Neuronal stem cell (in vitro differentiated cells): ENCODE measurements around the gene PGLYRP4.

Experiments
- DNase-seq: peaks from one replicate; pipeline ENCODE4 v3.0.0-alpha.2; 2013; ENCODE audit warnings: low spot score
- H2AFZ ChIP-seq: one replicate; pipeline ENCODE4 v1.6.1; 2013; ENCODE audit warnings: mild to moderate bottlenecking, low read length, inconsistent platforms
- H2AK5ac ChIP-seq: 2 replicates; pipeline ENCODE4 v1.6.1; 2013; ENCODE audit warnings: low read depth, mild to moderate bottlenecking, inconsistent platforms, low read length, moderate library complexity, mixed read lengths
- H2BK120ac ChIP-seq: 2 replicates; pipeline ENCODE4 v1.6.1; 2013; ENCODE audit warnings: low read depth, mild to moderate bottlenecking, inconsistent platforms, low read length, moderate library complexity, mixed read lengths
- H2BK12ac ChIP-seq: one replicate; pipeline ENCODE4 v1.6.1; 2013; ENCODE audit warnings: low read length, inconsistent platforms
- H2BK15ac ChIP-seq: 2 replicates; pipeline ENCODE4 v1.6.1; 2013; ENCODE audit warnings: mild to moderate bottlenecking, low read length, inconsistent platforms, mixed read lengths
- H2BK5ac ChIP-seq: one replicate; pipeline ENCODE4 v1.6.1; 2013; ENCODE audit warnings: inconsistent platforms, mild to moderate bottlenecking, low read length, moderate library complexity
- H3K14ac ChIP-seq: one replicate; pipeline ENCODE4 v1.6.1; 2013; ENCODE audit warnings: low read length, inconsistent platforms
- H3K18ac ChIP-seq: 2 replicates; pipeline ENCODE4 v1.6.1; 2013; ENCODE audit warnings: low read length, inconsistent platforms
- H3K23ac ChIP-seq: 2 replicates; pipeline ENCODE4 v1.6.1; 2013; ENCODE audit warnings: low read depth, mild to moderate bottlenecking, mixed read lengths, low read length, inconsistent platforms; ENCODE audit not compliant: poor library complexity
- H3K27ac ChIP-seq: replicated peaks from 3 replicates; pipeline ENCODE4 v1.5.1; 2013; ENCODE audit warnings: low read length, inconsistent platforms
- H3K27me3 ChIP-seq, 3 experiments: 2 replicates each; pipeline ENCODE4 v1.6.1; 2013; ENCODE audit warnings: low read length in 3 of 3, mild to moderate bottlenecking in 2 of 3, inconsistent platforms in 1 of 3, low read depth in 1 of 3, mixed read lengths in 1 of 3, moderate library complexity in 1 of 3; ENCODE audit not compliant: control insufficient read depth in 3 of 3, insufficient read depth in 3 of 3
- H3K36me3 ChIP-seq, 2 donors: replicated peaks in 1 of 2; 2 replicates each; pipeline ENCODE4 v1.6.1; 2013; ENCODE audit warnings: low read length in 2 of 2; ENCODE audit not compliant: control insufficient read depth in 2 of 2, insufficient read depth in 2 of 2
- H3K4ac ChIP-seq: 2 replicates; pipeline ENCODE4 v1.6.1; 2013; ENCODE audit warnings: inconsistent platforms, mild to moderate bottlenecking, low read length, moderate library complexity
- H3K4me1 ChIP-seq, 2 donors: 1 replicate in 1 of 2; 2 replicates in 1 of 2; pipeline ENCODE4 v1.6.1; 2013; ENCODE audit warnings: low read length in 2 of 2, low read depth in 1 of 2; ENCODE audit not compliant: control insufficient read depth in 2 of 2, insufficient read depth in 1 of 2
- H3K4me2 ChIP-seq: one replicate; pipeline ENCODE4 v1.6.1; 2013; ENCODE audit warnings: mild to moderate bottlenecking, low read length, inconsistent platforms; ENCODE audit not compliant: insufficient read depth, poor library complexity, severe bottlenecking
- H3K4me3 ChIP-seq, 2 donors: 2 replicates each; pipeline ENCODE4 v1.5.1; 2013; ENCODE audit warnings: low read length in 2 of 2, mild to moderate bottlenecking in 2 of 2, inconsistent platforms in 1 of 2, moderate library complexity in 1 of 2
- H3K79me1 ChIP-seq: one replicate; pipeline ENCODE4 v1.6.1; 2013; ENCODE audit warnings: low read depth, mild to moderate bottlenecking, inconsistent platforms, low read length, moderate library complexity
- H3K9ac ChIP-seq: one replicate; pipeline ENCODE4 v1.6.1; 2013; ENCODE audit warnings: mild to moderate bottlenecking, low read depth, low read length, inconsistent platforms; ENCODE audit not compliant: poor library complexity
- H3K9me3 ChIP-seq, 2 donors: replicated peaks in 1 of 2; 2 replicates each; pipeline versions ENCODE3 to v1.6.1; 2013; ENCODE audit warnings: low read length in 2 of 2, mild to moderate bottlenecking in 2 of 2, inconsistent platforms in 1 of 2, low read depth in 1 of 2, mixed read lengths in 1 of 2, moderate library complexity in 1 of 2; ENCODE audit not compliant: control insufficient read depth in 2 of 2, insufficient read depth in 1 of 2
- H4K8ac ChIP-seq: one replicate; pipeline ENCODE4 v1.6.1; 2013; ENCODE audit warnings: low read depth, mild to moderate bottlenecking, inconsistent platforms, low read length, moderate library complexity
- H4K91ac ChIP-seq: one replicate; pipeline ENCODE4 v1.6.1; 2013; ENCODE audit warnings: low read length, low read depth, mild to moderate bottlenecking, inconsistent platforms; ENCODE audit not compliant: poor library complexity
- WGBS, 2 donors: extraction: QIAGEN DNeasy Blood & Tissue Kit; methylation state at CpG; one replicate each; pipeline ENCODE4 v1.1.7; 2013; ENCODE audit warnings: missing lambda C conversion rate in 2 of 2, mixed read lengths in 1 of 2; ENCODE audit not compliant: insufficient read length in 2 of 2, insufficient replicate concordance in 1 of 2; ENCODE audit errors: extremely low coverage in 2 of 2; 5-methylcytosine and 5-hydroxymethylcytosine counted together

The PGLYRP4 gene

GRCh38 chr1:153343040-153343681 is 5.5 kb downstream of the PGLYRP4 start:
- Histone ChIP-seq H2AK5ac (no peak overlapping the region), H3K4ac (no peak overlapping the region), H3K14ac (no peak overlapping the region), H3K27ac (no peak overlapping the region), H3K4me2 (no peak overlapping the region), H4K91ac (no peak overlapping the region), H4K8ac (no peak overlapping the region), H3K4me3 (no peak overlapping the region), H2BK15ac (no peak overlapping the region), H3K23ac (no peak overlapping the region), H2BK120ac (no peak overlapping the region), H3K27me3 (peaks cover 0 to 8% (median 0%) of the 10 kb centered on the region in 3 experiments), H3K79me1 (no peaks in the 10 kb centered on the region), H2AFZ (no peak overlapping the region), H3K9ac (no peak overlapping the region), H2BK12ac (no peak overlapping the region), H3K36me3 (no peaks in the 10 kb centered on the region), H3K9me3 (no peaks in the 10 kb centered on the region), H2BK5ac (no peak overlapping the region), H3K4me1 (peaks cover 0 to 2% of the 10 kb centered on the region in 2 donors), H3K18ac (no peak overlapping the region)
- DNase-seq = no peak
- no CpG with 5 or more reads among the region's 5 CpGs for WGBS, 2 donors

- Histone ChIP-seq H4K8ac (no peak overlapping the region), H2AK5ac (no peak overlapping the region), H2BK12ac (no peak overlapping the region), H3K4me3 (no peak overlapping the region), H3K4ac (no peak overlapping the region), H3K4me1 (peaks cover 0 to 2% of the 10 kb centered on the region in 2 donors), H3K79me1 (no peaks in the 10 kb centered on the region), H3K23ac (no peak overlapping the region), H3K36me3 (no peaks in the 10 kb centered on the region), H3K9me3 (no peaks in the 10 kb centered on the region), H3K27ac (no peak overlapping the region), H3K18ac (no peak overlapping the region), H3K4me2 (no peak overlapping the region), H2BK15ac (no peak overlapping the region), H3K27me3 (peaks cover 0 to 8% (median 0%) of the 10 kb centered on the region in 3 experiments), H2BK5ac (no peak overlapping the region), H2BK120ac (no peak overlapping the region), H2AFZ (no peak overlapping the region), H3K9ac (no peak overlapping the region), H3K14ac (no peak overlapping the region), H4K91ac (no peak overlapping the region)
- no CpG with 5 or more reads among the region's 3 CpGs for WGBS, 2 donors
- no peak for DNase-seq
These were observed 6.5 kb downstream of the PGLYRP4 start for GRCh38 chr1:153342178-153342577.

- Histone ChIP-seq H2AK5ac (no peak overlapping the region), H2BK5ac (no peak overlapping the region), H2AFZ (no peak overlapping the region), H4K91ac (no peak overlapping the region), H3K4ac (no peak overlapping the region), H3K9ac (no peak overlapping the region), H2BK120ac (no peak overlapping the region), H3K4me2 (no peak overlapping the region), H3K4me3 (no peak overlapping the region), H3K18ac (no peak overlapping the region), H3K9me3 (no peaks in the 10 kb centered on the region), H3K14ac (no peak overlapping the region), H3K4me1 (peaks cover 0 to 2% of the 10 kb centered on the region in 2 donors), H3K27ac (no peak overlapping the region), H3K79me1 (no peaks in the 10 kb centered on the region), H3K23ac (no peak overlapping the region), H2BK12ac (no peak overlapping the region), H2BK15ac (no peak overlapping the region), H3K27me3 (peaks cover 0 to 8% (median 0%) of the 10 kb centered on the region in 3 experiments), H3K36me3 (no peaks in the 10 kb centered on the region), H4K8ac (no peak overlapping the region)
- no peak for DNase-seq
- WGBS, 2 donors = no CpG with 5 or more reads among the region's 4 CpGs
These were observed 7.2 kb downstream of the PGLYRP4 start for GRCh38 chr1:153341431-153341934.

- Histone ChIP-seq H3K14ac (no peak overlapping the region), H3K18ac (no peak overlapping the region)
These were observed 8.3 kb downstream of the PGLYRP4 start for GRCh38 chr1:153340356-153340755.

More at GRCh38 chr1:153340356-153340755, 8.3 kb downstream of the PGLYRP4 start:
- Histone ChIP-seq H2BK5ac (no peak overlapping the region), H3K27me3 (peaks cover 0 to 8% (median 0%) of the 10 kb centered on the region in 3 experiments), H4K91ac (no peak overlapping the region), H3K9me3 (no peaks in the 10 kb centered on the region), H3K4me2 (no peak overlapping the region), H2BK12ac (no peak overlapping the region), H2AK5ac (no peak overlapping the region), H2AFZ (no peak overlapping the region), H4K8ac (no peak overlapping the region), H3K23ac (no peak overlapping the region), H3K79me1 (no peaks in the 10 kb centered on the region), H2BK120ac (no peak overlapping the region), H3K4me1 (peaks cover 0 to 2% of the 10 kb centered on the region in 2 donors), H2BK15ac (no peak overlapping the region), H3K36me3 (no peaks in the 10 kb centered on the region), H3K4ac (no peak overlapping the region), H3K4me3 (no peak overlapping the region), H3K9ac (no peak overlapping the region), H3K27ac (no peak overlapping the region)
- no peak for DNase-seq
- no CpG with 5 or more reads among the region's 10 CpGs for WGBS, 2 donors
